ENCODE data around the gene MPPED2.

Gene MPPED2

GRCh38 chr11:30368394-30368793, 217.8 kb downstream of the MPPED2 start:
- H3K27me3 ChIP-seq (ENCODE audit: insufficient read depth, poor library complexity, severe bottlenecking): no peaks in the 10 kb centered on the region
- H3K4me3 ChIP-seq (replicated peaks; ENCODE audit: insufficient read depth, low read length): no peak overlapping the region
- no peak overlapping the region for H3K27ac ChIP-seq (replicated peaks)
- no peak for DNase-seq (ENCODE audit: low read depth in 1 of 2, low spot score in 1 of 2)
- TF ChIP-seq GABPA (IDR thresholded peaks at IDR 0.05; ENCODE audit: low read depth): no peak
- TF ChIP-seq POLR2AphosphoS5 (IDR thresholded peaks at IDR 0.05; ENCODE audit: low read depth): no peak
- TF ChIP-seq CTCF (IDR thresholded peaks at IDR 0.05; ENCODE audit: insufficient read depth, low read length): no peak
- TF ChIP-seq REST (IDR thresholded peaks at IDR 0.05; ENCODE audit: insufficient replicate concordance, low read depth): no peak
- TF ChIP-seq SPI1 (IDR thresholded peaks at IDR 0.05; ENCODE audit: borderline replicate concordance, low read depth): no peak

GRCh38 chr11:30365793-30366517, 220.2 kb downstream of the MPPED2 start:
- H3K27me3 ChIP-seq (ENCODE audit: insufficient read depth, poor library complexity, severe bottlenecking): no peaks in the 10 kb centered on the region
- TF ChIP-seq CTCF (IDR thresholded peaks at IDR 0.05; ENCODE audit: insufficient read depth, low read length): no peak
- DNase-seq (ENCODE audit: low read depth in 1 of 2, low spot score in 1 of 2): no peak
- H3K4me3 ChIP-seq (replicated peaks; ENCODE audit: insufficient read depth, low read length): no peak overlapping the region
- no peak overlapping the region for H3K27ac ChIP-seq (replicated peaks)

GRCh38 chr11:30364837-30365482, 221.2 kb downstream of the MPPED2 start:
- DNase-seq (ENCODE audit: low read depth in 1 of 2, low spot score in 1 of 2): no peak
- Histone ChIP-seq H3K4me3 (replicated peaks; ENCODE audit: insufficient read depth, low read length) (no peak overlapping the region), H3K27ac (replicated peaks) (no peak overlapping the region), H3K27me3 (ENCODE audit: insufficient read depth, poor library complexity, severe bottlenecking) (no peaks in the 10 kb centered on the region)
- no peak for TF ChIP-seq GABPA (IDR thresholded peaks at IDR 0.05; ENCODE audit: low read depth)
- TF ChIP-seq REST (IDR thresholded peaks at IDR 0.05; ENCODE audit: insufficient replicate concordance, low read depth): no peak
- no peak for TF ChIP-seq SPI1 (IDR thresholded peaks at IDR 0.05; ENCODE audit: borderline replicate concordance, low read depth)
- TF ChIP-seq CTCF (IDR thresholded peaks at IDR 0.05; ENCODE audit: insufficient read depth, low read length): no peak
- TF ChIP-seq POLR2AphosphoS5 (IDR thresholded peaks at IDR 0.05; ENCODE audit: low read depth): no peak

Data from HL-60 (cell line).